K562 (cell line): Measurements from ENCODE around the gene DYNLT2B. TPM values are rescaled to one million over a fixed set of nuclear protein-coding genes. Genes with fewer than 3 reads are reported as not detected.

Source experiments
- ATAC-seq: fragments of 200-7000 bp; cut with Tn5 transposase; 3 replicates; pipeline ENCODE4 v1.9.1; 2020; ENCODE audit warnings: moderate library complexity
- BruUV-seq: library from RNA; stranded (reverse); fragments of 400-500 nt; replicated peaks from 2 replicates; lab custom pipeline; 2021; lab: Mats Ljungman, UMichigan
- CTCF ChIA-PET: fragments of 300-600 bp; formaldehyde crosslinking; extraction: SDS; loops from one replicate; lab custom pipeline; 2021; ENCODE audit warnings: low intra/inter-chr PET ratio; lab: Yijun Ruan, JAX
- POLR2A ChIA-PET: fragments of 300-600, 350-650 bp; sonication (Branson Sonifier 250); formaldehyde crosslinking; extraction: SDS; loops from one replicate; lab custom pipeline; 2021; ENCODE audit warnings: antibody characterized with exemption, inconsistent platforms; lab: Yijun Ruan, JAX
- DNase-seq, 4 experiments: peaks; one replicate each; pipeline versions ENCODE4 v3.0.0 to v3.0.0-alpha.2; 2011 to 2018; ENCODE audit warnings: low spot score in 3 of 4, mixed read lengths in 3 of 4; ENCODE audit errors: extremely low read depth in 1 of 4
- FAIRE-seq: peaks from 2 replicates; lab custom pipeline; 2011; peaks lifted over from hg19 to GRCh38; lab: Jason Lieb, UNC
- H2AFZ ChIP-seq: 2 replicates; pipeline ENCODE4 v1.6.0; 2011; ENCODE audit warnings: low read depth, low read length, control low read depth, inconsistent platforms
- H3K27ac ChIP-seq: fragments of 200-600 bp; 3 replicates; pipeline ENCODE4 v1.8.0; 2011; ENCODE audit warnings: low read depth, mild to moderate bottlenecking, control low read depth, inconsistent platforms, low read length, moderate library complexity, mixed read lengths; ENCODE audit errors: extremely low read depth
- H3K27me3 ChIP-seq, 2 experiments: fragments of 300-600 bp in 1 of 2; 2 replicates in 1 of 2; 3 replicates in 1 of 2; pipeline versions ENCODE4 v1.6.0 to v1.8.0; 2011; ENCODE audit warnings: inconsistent platforms in 2 of 2, low read length in 2 of 2, mild to moderate bottlenecking in 1 of 2, mixed read lengths in 1 of 2, moderate library complexity in 1 of 2; ENCODE audit not compliant: control insufficient read depth in 2 of 2, insufficient read depth in 2 of 2
- H3K36me3 ChIP-seq: fragments of 300-600 bp; 3 replicates; pipeline ENCODE4 v1.8.0; 2011; ENCODE audit warnings: mild to moderate bottlenecking, low read length, inconsistent platforms; ENCODE audit not compliant: control insufficient read depth, insufficient read depth
- H3K4me1 ChIP-seq, 2 experiments: fragments of 200-600 bp in 1 of 2; replicated peaks in 1 of 2; 2 replicates in 1 of 2; 3 replicates in 1 of 2; pipeline versions ENCODE4 v1.5.1 to v1.8.0; 2011; ENCODE audit warnings: inconsistent platforms in 2 of 2, low read length in 2 of 2, mild to moderate bottlenecking in 1 of 2, mixed read lengths in 1 of 2, moderate library complexity in 1 of 2; ENCODE audit not compliant: control insufficient read depth in 2 of 2, insufficient read depth in 2 of 2
- H3K4me2 ChIP-seq: 2 replicates; pipeline ENCODE4 v1.6.1; 2011; ENCODE audit warnings: low read length, control low read depth, inconsistent platforms, mixed read lengths; ENCODE audit not compliant: insufficient read depth
- H3K4me3 ChIP-seq: fragments of 200-600 bp; sonication (generic), shearing (Covaris generic); 2 replicates; pipeline ENCODE4 v1.5.1; 2016; ENCODE audit warnings: control low read depth, inconsistent platforms
- H3K79me2 ChIP-seq: fragments of 200-600 bp; 3 replicates; pipeline ENCODE4 v1.8.0; 2011; ENCODE audit warnings: low read length, inconsistent platforms; ENCODE audit not compliant: control insufficient read depth, insufficient read depth
- H3K9ac ChIP-seq, 2 experiments: 2 replicates each; pipeline versions ENCODE4 v1.6.0 to v1.6.1; 2011; ENCODE audit warnings: low read depth in 2 of 2, low read length in 2 of 2, control low read depth in 1 of 2, inconsistent platforms in 1 of 2, mild to moderate bottlenecking in 1 of 2, mixed read lengths in 1 of 2; ENCODE audit not compliant: insufficient read depth in 1 of 2
- H3K9me1 ChIP-seq: one replicate; pipeline ENCODE4 v1.6.0; 2011; ENCODE audit warnings: inconsistent platforms, mild to moderate bottlenecking, low read length, moderate library complexity; ENCODE audit not compliant: control insufficient read depth, insufficient read depth
- H3K9me3 ChIP-seq: replicated peaks from 2 replicates; pipeline ENCODE4 v1.5.1; 2011; ENCODE audit warnings: low read depth, low read length, inconsistent platforms; ENCODE audit not compliant: control insufficient read depth, insufficient read depth
- H4K20me1 ChIP-seq: replicated peaks from 2 replicates; pipeline ENCODE4 v1.6.1; 2011; ENCODE audit warnings: low read length, inconsistent platforms, mixed read lengths; ENCODE audit not compliant: control insufficient read depth, insufficient read depth
- CLOCK ChIP-seq: fragments of 250-450 bp; sonication (Bioruptor Pico); IDR thresholded peaks from 2 replicates; pipeline ENCODE4 v1.4.0; 2020; ENCODE audit warnings: mild to moderate bottlenecking, moderate library complexity, borderline replicate concordance
- ETV6 ChIP-seq, 3 experiments: fragments of 150-350 bp in 1 of 3; sonication (generic) in 1 of 3; formaldehyde crosslinking in 1 of 3; IDR thresholded peaks; 2 replicates each; pipeline versions ENCODE4 v1.6.1 to v1.8.0; 2014 to 2022; ENCODE audit warnings: borderline replicate concordance in 2 of 3, low read depth in 2 of 3, antibody characterized with exemption in 1 of 3, low read length in 1 of 3, mild to moderate bottlenecking in 1 of 3, missing genetic modification reagents in 1 of 3
- KDM4B ChIP-seq, 2 experiments: fragments of 450-650 bp in 1 of 2; sonication (generic) in 1 of 2; IDR thresholded peaks; 2 replicates each; pipeline ENCODE4 v1.6.1; 2016 to 2017; ENCODE audit warnings: borderline replicate concordance in 2 of 2, antibody characterized with exemption in 1 of 2, low read depth in 1 of 2, mild to moderate bottlenecking in 1 of 2
- NFRKB ChIP-seq: fragments of 450-650 bp; IDR thresholded peaks from 2 replicates; pipeline ENCODE4 v1.6.1; 2016; ENCODE audit warnings: low read depth
- REST ChIP-seq, 2 experiments: fragments of 450-650 bp; formaldehyde crosslinking in 1 of 2; IDR thresholded peaks; 2 replicates each; pipeline versions ENCODE4 v1.4.0 to v1.6.1; 2014 to 2020; ENCODE audit warnings: mild to moderate bottlenecking in 2 of 2, borderline replicate concordance in 1 of 2, low read depth in 1 of 2
- ZBTB33 ChIP-seq: sonication (generic); formaldehyde crosslinking; IDR thresholded peaks from 2 replicates; pipeline ENCODE4 v1.8.1; 2023; ENCODE audit warnings: mild to moderate bottlenecking, missing genetic modification reagents
- ZC3H8 ChIP-seq: fragments of 450-650 bp; IDR thresholded peaks from 2 replicates; pipeline ENCODE4 v1.6.1; 2017
- ZNF23 ChIP-seq: fragments of 250-450 bp; sonication (Bioruptor Pico); IDR thresholded peaks from 2 replicates; pipeline ENCODE4 v1.4.0; 2020; ENCODE audit warnings: mild to moderate bottlenecking
- ZNF24 ChIP-seq: fragments of 450-650 bp; IDR thresholded peaks from 2 replicates; pipeline ENCODE4 v1.6.1; 2016
- WGBS: fragments of 100-300 bp; shearing (Covaris generic); methylation state at CpG from one replicate; pipeline ENCODE4 v1.1.6; 2016; ENCODE audit warnings: low coverage, mixed read lengths; ENCODE audit not compliant: insufficient coverage; ENCODE audit errors: missing lambda C conversion rate; 5-methylcytosine and 5-hydroxymethylcytosine counted together
- in situ Hi-C: fragments of 300-500 bp; cut with MboI; formaldehyde crosslinking; loops from 4 replicates; pipeline ENCODE4 v1.15.0; 2018; ENCODE audit warnings: inconsistent platforms, mixed read lengths
- intact Hi-C: fragments of 100-400 bp; cut with micrococcal nuclease; formaldehyde crosslinking; loops from 2 replicates; pipeline ENCODE4 v1.14.2; 2022
- polyA plus RNA-seq, 8 experiments: library from polyadenylated mRNA; depleted of rRNA in 4 of 8; stranded (reverse) in 5 of 8; unstranded in 3 of 8; fragments of >200 nt; fragmentation: Nextera tagmentation in 2 of 8; fragmentation: Illumina TruSeq in 1 of 8; extraction: Ambion mirVana in 2 of 8; extraction: Trizol in 1 of 8; gene quantifications; 2 replicates each; pipeline versions ENCODE4 v1.2.1 to v1.2.3, GENCODE V29; 2011 to 2014; ENCODE audit warnings: inconsistent platforms in 1 of 8, missing spikeins in 1 of 8
- total RNA-seq, 7 experiments: library from RNA; depleted of rRNA in 6 of 7; stranded (reverse); fragments of >200 nt in 6 of 7; fragmentation: Illumina TruSeq in 2 of 7; extraction: Trizol in 2 of 7; gene quantifications; 2 replicates each; pipeline versions ENCODE4 v1.2.1 to v1.2.3, GENCODE V29; 2011 to 2021; ENCODE audit warnings: low replicate concordance in 1 of 7

DYNLT2B gene
- total and polyA plus RNA-seq, 9 of the 15 experiments (the other 6 are each of a cell fraction or from before 2014, with no cell fraction given), result 6.5 to 19.9 (median 8.7) TPM

- no peak for FAIRE-seq
- POLR2A ChIA-PET, result interaction anchor here (1.6 kb wide), 1 partner anchor 13 kb away, joined by 7 read pairs; no protein-coding TSS in a partner anchor
- no peak for DNase-seq
- TF ChIP-seq ZNF24 (no peak), REST (IDR thresholded peaks at IDR 0.05; ENCODE audit: borderline replicate concordance) (no peak), REST (CRISPR knock-in tag; IDR thresholded peaks at IDR 0.05; ENCODE audit: low read depth) (no peak), ZC3H8 (no peak), CLOCK (CRISPR knock-in tag) (no peak), ETV6 (IDR thresholded peaks at IDR 0.05; ENCODE audit: borderline replicate concordance in 1 of 2, low read depth in 2 of 2, low read length in 1 of 2) (no peak), ETV6 (CRISPR knock-in tag; IDR thresholded peaks at IDR 0.05; ENCODE audit: borderline replicate concordance) (no peak), KDM4B (IDR thresholded peaks at IDR 0.05; ENCODE audit: borderline replicate concordance in 2 of 2, low read depth in 1 of 2) (no peak), ZNF23 (no peak), ZBTB33 (no peak), NFRKB (no peak)
These were observed 14.1 kb upstream of the DYNLT2B start for GRCh38 chr3:196332168-196332567.

More at GRCh38 chr3:196332168-196332567, 14.1 kb upstream of the DYNLT2B start:
- no peaks in the 10 kb centered on the region for H3K27me3 ChIP-seq
- no peaks in the 10 kb centered on the region for H3K9me3 ChIP-seq
- H3K4me2 ChIP-seq, result no peak overlapping the region
- no peak overlapping the region for H3K27ac ChIP-seq
- in situ Hi-C loops (no loop called here), intact Hi-C loops (no loop called here)
- CTCF ChIA-PET, result no interaction called here
- peaks cover 7 to 14% of the 10 kb centered on the region in 2 experiments for H3K4me1 ChIP-seq
- H4K20me1 ChIP-seq, result no peaks in the 10 kb centered on the region
- peaks cover 36% of the 10 kb centered on the region for H3K79me2 ChIP-seq
- BruUV-seq, result no TSS peak
- 100% methylated on average over 2 of the region's 8 CpGs for WGBS
- H3K36me3 ChIP-seq, result peaks cover 32% of the 10 kb centered on the region
- no peak overlapping the region for H3K4me3 ChIP-seq
- H3K9ac ChIP-seq, result no peak overlapping the region
- no peaks in the 10 kb centered on the region for H3K9me1 ChIP-seq
- H2AFZ ChIP-seq, result no peak overlapping the region
- no peak for ATAC-seq
